HG03025 (cell line): Measurements from ENCODE around the gene OR6B1.
"Not testable (repeated sequence)": the region's sequence is repeated elsewhere in the genome, so short reads cannot be mapped to it uniquely, and the experiment has no call there.

Experiments used
- ATAC-seq: cut with Tn5 transposase; IDR thresholded peaks from one replicate; pipeline ENCODE4 v1.9.1; 2021; ENCODE audit warnings: mild to moderate bottlenecking, moderate library complexity; ENCODE audit not compliant: unreplicated experiment, low FRiP score

Gene OR6B1

DNA sequence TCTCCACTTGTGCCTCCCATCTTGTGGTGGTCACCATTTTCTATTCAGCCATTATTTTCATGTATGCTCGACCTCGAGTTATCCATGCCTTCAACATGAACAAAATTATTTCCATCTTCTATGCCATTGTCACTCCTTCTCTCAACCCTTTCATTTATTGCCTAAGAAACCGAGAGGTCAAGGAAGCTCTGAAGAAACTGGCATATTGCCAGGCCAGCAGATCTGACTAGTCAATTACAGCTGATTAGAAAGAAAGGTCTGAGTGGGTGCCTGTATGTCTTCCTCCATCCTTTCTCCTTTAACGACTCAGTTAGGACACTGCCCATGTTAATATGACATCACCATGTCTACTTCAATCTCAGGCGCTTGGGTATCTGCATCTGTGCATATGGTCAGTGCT, 4.6 kb downstream of the OR6B1 start:
- ATAC-seq: no peak

DNA sequence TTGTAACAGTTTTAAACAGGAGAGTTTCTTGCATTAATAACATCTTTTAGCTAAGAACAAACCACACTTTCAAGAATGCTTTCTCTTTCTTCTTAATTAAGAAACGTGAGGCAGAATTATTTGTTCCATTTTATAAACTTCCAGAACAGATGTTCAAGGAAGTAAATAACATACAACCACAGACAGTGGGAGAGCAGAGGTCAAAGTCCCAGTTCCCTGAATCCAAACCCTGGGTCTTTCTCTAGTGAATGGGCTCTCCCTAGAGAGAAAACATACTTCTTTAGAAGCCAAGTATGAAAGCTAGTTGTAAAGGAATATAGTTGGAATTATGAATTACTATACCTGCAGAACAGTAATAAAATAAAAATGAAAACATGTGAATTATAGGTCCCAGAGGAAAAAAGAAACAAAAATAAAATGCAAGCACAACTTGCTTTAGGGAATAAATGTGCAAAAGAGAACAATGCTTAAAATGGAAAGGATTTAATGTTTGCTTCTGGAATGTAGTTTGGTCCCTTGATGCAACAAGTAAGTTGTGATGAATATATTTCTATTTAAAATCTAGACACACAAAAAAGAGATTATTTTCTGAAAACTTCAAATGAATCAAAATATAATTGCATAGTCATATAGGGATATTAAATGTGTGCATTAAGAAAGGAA, 6.0 kb downstream of the OR6B1 start:
- ATAC-seq: no peak

DNA sequence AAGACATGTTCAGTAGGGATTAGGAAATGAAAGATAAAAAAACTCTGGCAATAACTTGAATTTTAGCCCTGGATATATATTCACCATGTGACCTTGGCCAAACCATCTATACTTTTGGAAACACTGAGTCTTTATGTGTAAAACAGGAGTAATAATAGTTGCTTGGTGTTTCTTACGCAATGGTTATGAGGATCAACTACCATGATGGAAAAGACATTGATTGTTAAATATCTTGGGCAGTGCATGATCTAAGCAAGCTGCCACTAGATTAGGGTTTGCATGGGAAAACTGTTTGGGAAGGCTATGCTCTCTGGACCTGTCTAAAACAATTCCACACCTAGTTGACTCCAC, 6.5 kb downstream of the OR6B1 start:
- no peak for ATAC-seq

DNA sequence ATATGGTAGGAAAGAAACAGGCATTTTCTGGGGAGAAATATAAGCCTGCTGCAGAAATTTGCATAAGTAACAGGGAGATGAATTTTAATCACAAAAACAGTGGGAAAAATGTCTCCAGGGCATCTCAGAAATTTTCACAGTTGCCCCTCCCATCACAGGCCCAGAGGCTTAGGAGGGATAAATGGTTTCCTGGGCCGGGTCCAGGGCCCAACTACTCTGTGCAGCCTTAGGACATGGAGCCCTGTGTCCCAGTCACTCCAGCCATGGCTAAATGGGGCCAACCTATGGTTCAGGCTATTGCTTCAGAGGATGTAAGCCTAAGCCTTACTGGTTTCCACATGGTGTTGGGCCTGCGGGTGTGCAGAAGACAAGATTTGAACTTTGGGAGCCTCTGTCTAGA, 9.2 kb downstream of the OR6B1 start:
- ATAC-seq: no peak

DNA sequence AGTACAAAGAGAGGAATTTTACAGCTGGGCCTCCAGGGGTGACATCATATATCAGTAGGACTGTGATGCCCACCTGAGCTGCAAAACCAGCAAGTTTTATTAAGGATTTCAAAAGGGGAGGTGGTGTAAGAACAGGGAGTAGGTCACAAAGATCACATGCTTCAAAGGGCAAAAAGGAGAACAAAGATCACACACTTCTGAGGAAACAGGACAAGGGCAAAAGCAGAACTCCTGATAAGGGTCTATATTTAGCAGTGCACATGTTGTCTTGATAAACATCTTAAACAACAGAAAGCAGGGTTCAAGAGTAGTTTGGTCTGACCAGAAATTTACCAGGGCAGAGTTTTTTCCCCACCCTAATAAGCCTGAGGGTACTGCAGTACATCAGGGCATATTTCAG, 9.9 kb downstream of the OR6B1 start:
- ATAC-seq: not testable (repeated sequence)

DNA sequence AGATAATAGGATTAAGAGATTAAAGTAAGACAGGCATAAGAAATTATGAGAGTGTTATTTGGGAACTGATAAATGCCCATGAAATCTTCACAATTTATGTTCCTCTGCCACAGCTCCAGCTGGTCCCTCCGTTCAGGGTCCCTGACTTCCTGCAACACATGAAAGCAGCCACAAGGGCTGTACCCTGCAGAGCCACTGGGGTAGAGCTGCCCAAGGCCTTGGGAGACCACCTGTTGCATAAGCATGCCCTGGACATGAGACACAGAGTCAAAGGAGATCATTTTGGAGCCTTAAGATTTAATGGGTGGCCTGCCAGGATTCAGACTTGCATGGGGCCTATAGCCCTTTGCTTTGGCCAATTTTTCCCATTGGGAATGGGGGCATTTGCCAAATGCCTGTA, 10.7 kb downstream of the OR6B1 start:
- not testable (repeated sequence) for ATAC-seq

DNA sequence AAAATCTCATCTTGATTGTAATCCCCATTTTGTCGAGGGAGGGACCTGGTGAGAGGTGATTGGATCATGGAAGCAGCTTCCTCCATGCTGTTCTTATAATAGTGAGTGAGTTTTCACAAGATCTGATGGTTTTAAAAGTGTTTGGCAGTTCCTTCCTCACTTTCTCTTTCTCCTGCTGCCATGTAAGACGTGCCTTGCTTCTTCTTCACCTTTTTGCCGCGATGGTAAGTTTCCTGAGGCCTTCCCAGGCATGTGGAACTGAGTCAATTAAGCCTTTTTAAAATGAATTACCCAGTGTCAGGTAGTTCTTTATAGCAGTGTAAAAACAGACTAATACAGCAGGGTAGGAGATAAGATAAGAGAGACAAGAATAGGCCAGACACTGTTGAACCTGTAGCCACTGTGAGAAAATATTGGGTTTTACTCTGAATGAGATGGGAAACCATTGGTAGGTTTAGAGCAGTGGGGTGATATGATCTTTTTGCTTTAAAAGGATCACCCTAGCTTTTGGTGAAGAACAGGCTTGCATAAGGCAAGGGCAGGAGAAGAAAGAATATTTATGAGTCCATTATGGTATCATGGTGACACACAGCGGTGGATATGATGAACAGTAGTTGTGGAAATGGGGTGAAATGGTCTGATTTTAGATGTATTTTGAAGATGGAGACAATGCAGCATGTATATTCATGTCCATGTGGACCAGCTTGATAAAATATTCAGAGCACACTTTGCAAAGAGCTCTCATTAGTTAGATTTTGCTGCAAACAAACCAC, 11.5 kb downstream of the OR6B1 start:
- no peak for ATAC-seq

DNA sequence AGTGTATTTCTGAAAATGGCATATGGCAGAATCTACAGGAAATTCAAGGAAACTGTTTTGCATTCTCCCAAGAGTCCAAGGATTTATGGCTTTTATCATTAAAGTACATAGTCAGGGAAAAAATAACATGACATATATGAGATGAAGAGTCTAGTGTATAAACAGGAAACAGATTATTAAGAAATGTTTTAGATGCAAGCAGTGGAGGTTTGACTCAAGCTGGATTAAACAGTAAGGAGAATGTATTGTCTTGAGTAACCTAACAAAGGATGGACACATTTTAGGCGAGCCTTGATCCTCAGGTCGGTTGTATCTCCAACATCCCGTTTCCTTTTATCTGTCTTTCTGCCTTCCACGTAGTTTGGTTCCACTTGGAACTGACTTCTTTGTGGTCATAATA, 17.9 kb downstream of the OR6B1 start:
- no peak for ATAC-seq

DNA sequence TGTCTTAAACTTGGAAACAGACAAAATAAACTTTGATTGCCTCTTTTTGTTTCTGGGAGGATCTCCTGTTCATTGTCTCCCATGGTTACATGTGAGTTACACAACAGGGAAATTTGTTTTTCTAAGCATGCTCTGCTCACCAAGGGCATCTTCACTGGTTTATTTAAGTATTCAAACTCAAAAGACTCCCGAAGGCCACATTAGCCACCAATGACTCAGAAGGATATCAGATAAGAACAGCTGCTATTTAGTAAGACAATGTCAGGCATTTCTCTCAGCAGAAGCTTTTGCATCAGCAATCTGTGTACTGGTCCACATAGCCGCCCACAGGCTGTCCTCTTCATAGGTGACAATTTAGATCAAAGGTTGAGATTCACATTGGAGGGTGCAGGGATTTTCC, 19.3 kb downstream of the OR6B1 start:
- no peak for ATAC-seq

DNA sequence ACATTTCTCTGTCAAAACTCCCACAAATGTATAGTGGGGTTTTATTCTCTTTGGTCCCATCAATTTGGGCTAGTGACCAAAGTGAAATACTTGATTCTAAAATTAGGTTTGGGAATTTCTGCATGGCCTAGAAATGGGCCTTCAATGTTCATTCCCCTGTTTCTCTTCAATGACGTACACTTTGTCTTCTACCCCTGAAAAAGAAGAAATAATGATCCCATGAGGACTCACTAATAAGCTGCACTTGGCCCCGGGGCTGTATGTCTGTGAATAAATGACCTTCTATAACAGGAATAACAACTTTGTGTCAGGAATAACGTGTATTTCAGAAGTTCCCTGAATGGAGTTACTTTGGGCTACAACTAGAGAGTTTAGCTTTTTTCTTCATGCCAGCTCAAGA, 20.2 kb downstream of the OR6B1 start:
- ATAC-seq: no peak

DNA sequence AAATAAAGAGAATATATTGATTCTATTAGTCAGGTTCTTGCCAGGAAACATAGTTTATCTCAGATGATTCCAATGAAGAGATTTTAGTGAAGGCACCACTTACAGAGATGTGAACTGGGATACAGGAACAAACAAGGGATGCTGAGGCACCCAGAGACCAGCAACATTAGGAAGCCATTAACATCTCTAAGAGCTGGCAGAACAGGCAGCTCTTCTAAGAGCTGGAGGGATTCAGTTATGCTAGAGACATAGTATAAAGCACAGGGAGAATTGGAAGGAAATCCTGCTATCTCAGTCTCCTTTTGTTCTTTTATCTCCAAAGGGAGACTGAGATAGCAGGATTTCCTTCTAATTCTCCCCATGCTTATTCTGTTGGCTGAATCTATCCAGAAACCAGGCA, 22.0 kb downstream of the OR6B1 start:
- no peak for ATAC-seq

DNA sequence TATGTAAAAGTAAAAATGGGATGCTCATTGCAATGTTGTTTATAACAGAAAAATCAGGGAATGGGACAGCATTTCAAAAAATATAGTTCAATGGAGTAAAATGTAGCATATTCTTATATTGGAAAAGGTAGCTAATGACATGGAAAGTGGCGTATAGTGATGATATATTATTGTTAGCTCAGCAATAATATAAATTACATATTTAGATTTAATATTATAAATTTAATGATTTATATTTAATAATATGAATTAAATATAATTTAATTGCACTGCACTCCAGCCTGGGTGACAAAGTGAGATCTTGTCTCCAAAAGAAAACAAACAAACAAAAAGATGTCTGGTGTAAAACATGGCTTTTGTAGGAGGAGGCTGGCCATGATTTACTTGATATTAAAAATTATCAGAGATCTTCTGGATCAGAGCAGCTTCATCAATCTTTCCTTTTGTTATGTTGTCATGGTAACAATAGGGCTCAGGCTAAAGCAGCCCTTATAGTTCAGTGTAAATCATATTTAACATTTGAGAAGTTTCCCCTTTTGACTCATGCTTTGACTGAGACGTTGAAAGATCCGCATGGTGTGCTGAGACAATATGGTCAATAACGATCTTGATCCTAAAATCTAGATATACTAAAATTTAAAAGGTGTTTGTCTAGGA, 23.2 kb downstream of the OR6B1 start:
- no peak for ATAC-seq

DNA sequence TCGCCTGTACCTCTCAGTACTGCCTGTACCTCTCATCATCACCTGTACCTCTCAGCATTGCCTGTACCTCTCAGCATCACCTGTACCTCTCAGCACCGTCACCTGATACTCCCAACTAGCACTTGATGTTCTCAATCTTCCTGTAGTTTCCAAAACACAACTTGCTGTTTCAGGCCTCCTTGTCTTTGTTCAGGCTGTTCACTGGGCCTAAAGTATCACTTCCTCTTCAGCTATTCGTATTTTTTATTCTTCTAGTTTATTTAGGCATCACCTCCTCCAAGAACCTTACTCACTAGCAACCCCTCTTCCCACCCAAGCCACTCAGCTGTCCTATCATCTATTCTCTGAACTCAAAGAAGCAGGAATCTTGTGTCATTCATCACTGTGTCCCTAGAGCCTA, 24.1 kb downstream of the OR6B1 start:
- ATAC-seq: no peak

DNA sequence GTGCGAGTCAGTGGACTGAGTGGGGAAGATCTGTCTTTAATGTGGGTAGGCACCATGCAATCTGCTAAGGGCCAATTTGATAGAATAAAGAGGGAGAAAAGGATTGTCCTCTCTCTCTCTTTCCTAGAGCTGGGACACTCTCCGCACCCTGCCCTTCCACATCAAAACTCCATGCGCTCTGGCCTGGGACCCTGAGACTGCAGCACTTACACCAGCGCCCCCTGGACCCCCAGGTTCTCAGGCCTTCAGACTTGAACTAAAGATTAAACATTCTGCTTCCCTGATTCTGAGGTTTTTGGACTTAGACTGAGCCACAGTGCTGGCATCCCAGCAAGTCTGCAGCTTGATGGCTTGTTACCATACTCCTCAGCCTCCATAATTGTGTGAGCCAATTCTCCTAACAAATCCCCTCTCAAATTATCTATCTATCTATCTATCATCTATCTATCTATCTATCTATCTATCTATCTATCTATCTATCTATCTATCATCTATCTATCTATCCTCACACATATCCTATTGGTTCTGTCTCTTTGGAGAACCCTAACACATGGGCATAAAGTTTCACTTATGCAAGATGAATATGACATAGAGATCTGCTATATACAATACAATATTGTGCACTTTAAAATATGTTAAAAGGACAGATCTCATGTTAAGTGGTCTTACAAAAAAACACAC, 26.2 kb downstream of the OR6B1 start:
- ATAC-seq: no peak

DNA sequence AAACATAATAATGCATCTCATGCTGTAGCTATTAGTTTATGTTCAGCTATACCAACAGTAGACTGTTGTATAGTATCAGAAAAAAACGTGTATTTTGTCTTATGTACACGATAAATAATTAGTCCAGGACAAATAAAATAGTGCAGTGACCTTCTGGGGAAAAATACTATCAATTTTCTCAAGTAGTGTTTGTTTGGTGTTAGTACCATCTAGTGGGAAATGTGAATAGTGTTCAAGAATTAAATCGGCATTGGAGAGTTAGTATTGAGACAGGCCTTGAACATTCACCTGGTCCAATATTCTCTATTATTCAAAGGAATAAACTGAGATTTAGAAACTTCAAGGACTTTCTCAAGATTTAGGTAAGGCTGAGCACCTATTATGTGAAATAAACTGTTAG, 26.9 kb downstream of the OR6B1 start:
- no peak for ATAC-seq

DNA sequence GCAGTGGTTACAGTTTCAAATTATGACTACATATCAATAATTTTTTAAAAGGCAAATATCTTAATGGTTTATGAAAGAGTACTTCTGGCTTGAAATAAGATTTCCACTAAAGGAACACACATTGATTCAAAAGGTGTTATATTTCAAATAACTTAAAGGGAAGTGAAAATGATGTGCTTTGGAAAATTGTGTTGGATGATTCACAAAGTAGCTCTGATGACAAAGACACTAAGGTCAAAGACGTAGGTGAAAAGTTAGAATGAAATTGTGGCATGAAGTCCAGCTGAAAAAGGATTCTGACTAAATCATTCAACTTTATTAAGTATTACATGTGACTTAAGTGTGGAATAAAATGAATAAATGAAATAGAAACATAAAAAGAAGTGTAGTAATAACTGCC, 27.9 kb downstream of the OR6B1 start:
- no peak for ATAC-seq

DNA sequence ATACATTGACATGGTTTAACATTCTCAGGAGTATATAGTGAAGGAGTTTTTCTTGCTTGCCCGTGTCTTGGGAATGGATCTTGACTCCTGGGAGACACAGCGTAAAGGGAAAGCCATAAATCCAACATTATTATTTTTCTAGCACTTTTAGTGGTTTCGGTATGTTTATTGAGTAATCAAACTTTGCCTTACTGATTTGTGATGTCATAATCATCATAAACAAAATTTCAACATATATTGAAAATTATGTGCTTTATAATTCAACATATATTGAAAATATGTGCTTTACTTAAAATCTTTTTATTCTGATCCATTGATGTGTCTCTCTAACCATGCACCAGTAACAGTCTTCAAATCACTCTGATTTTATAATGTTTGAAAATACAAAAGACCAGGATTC, 28.4 kb downstream of the OR6B1 start:
- no peak for ATAC-seq

DNA sequence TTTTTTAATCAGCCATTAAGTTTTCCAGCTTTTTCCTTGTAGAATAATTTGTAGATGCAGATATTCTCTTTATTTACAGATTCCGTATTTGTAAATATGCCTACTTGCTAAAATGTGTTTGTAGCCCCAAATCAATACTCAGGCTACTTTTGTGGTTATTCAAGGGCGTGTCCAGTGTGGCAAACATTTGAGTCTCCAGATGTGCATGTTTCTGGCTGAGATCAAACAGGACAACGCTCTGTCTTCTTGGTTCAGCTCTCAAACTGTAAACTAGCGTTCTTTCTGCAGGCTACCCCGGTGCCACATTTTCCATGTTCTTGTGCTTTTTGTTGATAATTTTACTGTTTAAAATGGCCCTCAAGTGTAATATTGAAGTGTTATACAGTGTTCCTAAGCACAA, 32.4 kb downstream of the OR6B1 start:
- no peak for ATAC-seq

DNA sequence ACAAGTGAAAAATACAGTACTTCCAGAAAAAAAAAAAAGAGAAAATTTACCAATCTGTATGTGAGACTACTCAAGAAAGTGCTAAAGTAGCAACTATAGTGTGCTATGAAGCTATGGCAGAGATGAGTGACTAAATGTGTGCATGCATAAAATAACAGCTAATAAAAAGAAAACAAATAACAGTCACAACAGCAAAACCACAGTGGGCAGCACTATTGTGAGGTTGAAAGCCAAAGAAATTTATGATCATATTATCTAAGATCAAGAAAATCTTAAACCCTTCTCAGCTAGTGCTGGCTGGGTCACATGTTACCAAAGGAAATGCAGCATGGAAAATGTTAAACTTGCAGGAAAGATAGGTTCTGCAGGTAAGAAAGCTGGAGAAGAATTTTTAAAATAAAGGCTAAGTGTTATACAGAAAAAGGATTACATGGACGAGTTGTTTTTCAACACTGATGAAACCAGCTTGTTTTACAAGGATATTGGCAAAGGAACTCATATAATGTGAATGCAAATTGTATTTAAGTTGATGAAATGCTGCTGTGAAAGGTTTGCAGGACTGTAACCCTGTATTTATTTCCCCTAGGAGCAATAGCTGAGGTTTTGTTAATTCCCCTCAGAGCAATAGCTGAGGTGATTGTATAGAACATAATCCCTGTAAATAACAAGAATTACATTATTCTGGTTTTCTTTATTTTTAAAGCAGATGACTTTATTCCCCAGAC, 33.0 kb downstream of the OR6B1 start:
- ATAC-seq: no peak

DNA sequence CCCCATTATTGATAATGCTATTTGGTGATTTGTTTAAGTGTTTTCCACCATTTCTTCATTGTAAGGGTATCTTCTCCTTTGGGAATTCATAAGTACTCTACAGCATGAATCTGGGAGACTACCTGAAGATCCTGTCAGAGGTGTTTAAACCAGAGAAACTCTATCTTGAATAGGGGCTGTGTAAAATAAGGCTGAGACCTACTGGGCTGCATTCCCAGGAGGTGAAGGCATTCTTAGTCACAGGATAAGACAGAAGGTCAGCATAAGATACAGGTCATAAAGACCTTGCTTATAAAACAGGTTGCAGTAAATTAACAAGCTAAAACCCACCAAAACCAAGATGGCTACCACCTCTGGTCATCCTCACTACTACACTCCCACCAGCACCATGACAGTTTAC, 35.3 kb downstream of the OR6B1 start:
- ATAC-seq: no peak
